Heart left ventricle (tissue), 13 donors: Measurements from ENCODE around the gene SPECC1L.

Source experiments
- CTCF ChIP-seq, 12 donors: fragments of 200-600 bp; sonication (generic) in 4 of 12; IDR thresholded peaks; one replicate each; pipeline versions ENCODE4 v1.5.0 to v1.8.0; 2018 to 2022; ENCODE audit warnings: antibody characterized with exemption in 12 of 12, mild to moderate bottlenecking in 5 of 12
- POLR2A ChIP-seq, 2 donors: fragments of 450-650 bp; IDR thresholded peaks; one replicate each; pipeline ENCODE4 v1.6.1; 2017; ENCODE audit warnings: antibody characterized with exemption in 2 of 2, mild to moderate bottlenecking in 2 of 2, moderate library complexity in 2 of 2
- donor health status: ischemic (EF 13 %, LVEDD 7.1; RV severe dilation, severe dysfunction).
- donor health status: DM: no; HTN: yes; CAD: no.
- donor health status: DM: no; HTN: no; CAD: no.
- donor health status: ischemic (EF 25% LVEDD 6.9; RV normal size, moderate dysfunction).
- donor health status: ischemic (EF 25% LVEDD 5.7; RV mildly dilated, moderate dysfunction).
- donor health status: ischemic (EF 35%, LVEDD 5.7; RV mildly dilated, moderate dysfunction).
- donor health status: nonischemic (EF 11% LVEDD 7.7; RV severe dilation, severe dysfunction).
- donor health status: DM: yes; HTN: yes; CAD: no.
- donor health status: PGD.
- donor health status: ischemic (EF 29% LVEDD 5.4; RV normal size, mild dysfunction).
- donor health status: nonischemic (EF 23%, LVEDD 6.1; RV moderate dilation, normal function).

GRCh38 chr22:24233235-24233634 is 37.4 kb upstream of the SPECC1L start:
- no peak for TF ChIP-seq CTCF (IDR thresholded peaks at IDR 0.05)
- no peak for TF ChIP-seq POLR2A (IDR thresholded peaks at IDR 0.05)
